Kidney epithelial cell (primary cell): ENCODE results near the gene HPS4. TPM values are rescaled to one million over a fixed set of nuclear protein-coding genes. Genes with fewer than 3 reads are reported as not detected.

Experiments
- DNase-seq: peaks from one replicate; pipeline ENCODE4 v3.0.0-alpha.2; 2010; ENCODE audit warnings: low read depth
- H3K27me3 ChIP-seq: 2 replicates; pipeline ENCODE4 v1.6.0; 2011; ENCODE audit warnings: low read length; ENCODE audit not compliant: control insufficient read depth, insufficient read depth
- H3K36me3 ChIP-seq: 2 replicates; pipeline ENCODE4 v1.5.1; 2011; ENCODE audit warnings: low read length; ENCODE audit not compliant: control insufficient read depth, insufficient read depth
- H3K4me3 ChIP-seq: 2 replicates; pipeline ENCODE4 v1.5.1; 2011; ENCODE audit warnings: low read depth, mild to moderate bottlenecking, control low read depth, low read length
- total RNA-seq: library from RNA; depleted of rRNA; stranded (reverse); fragments of >200 nt; gene quantifications from 2 replicates; pipeline ENCODE4 v1.2.3, GENCODE V29; 2015
- TF ChIP-seq, protein P1 (sequence below): IDR thresholded peaks from 2 replicates; pipeline ENCODE4 v1.5.1; 2011; ENCODE audit warnings: mild to moderate bottlenecking, moderate library complexity, low read length, control low read depth, inconsistent platforms; ENCODE audit not compliant: insufficient read depth, poor library complexity, severe bottlenecking

HPS4 gene
- total RNA-seq, 1 donor from 2014 or later: 43.9 TPM

DNA sequence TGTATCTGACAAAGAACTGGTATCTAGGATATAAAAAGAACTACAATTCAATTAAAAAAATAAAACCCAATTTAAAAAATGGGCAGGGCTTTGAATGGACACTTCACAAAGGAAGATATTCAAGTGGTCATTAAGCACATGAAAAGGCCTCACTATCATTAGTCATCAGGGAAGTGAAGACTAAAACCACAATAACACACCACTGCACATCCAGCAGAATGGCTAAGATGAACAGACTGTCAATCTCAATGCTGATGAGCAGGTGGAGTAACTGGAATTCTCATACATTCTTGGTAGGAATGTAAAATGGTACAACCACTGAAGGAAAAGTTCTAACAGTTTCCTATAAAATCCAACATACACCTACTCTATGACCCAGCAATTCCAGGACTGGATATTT lies 8.9 kb downstream of the HPS4 start:
- TF ChIP-seq, protein P1, sequence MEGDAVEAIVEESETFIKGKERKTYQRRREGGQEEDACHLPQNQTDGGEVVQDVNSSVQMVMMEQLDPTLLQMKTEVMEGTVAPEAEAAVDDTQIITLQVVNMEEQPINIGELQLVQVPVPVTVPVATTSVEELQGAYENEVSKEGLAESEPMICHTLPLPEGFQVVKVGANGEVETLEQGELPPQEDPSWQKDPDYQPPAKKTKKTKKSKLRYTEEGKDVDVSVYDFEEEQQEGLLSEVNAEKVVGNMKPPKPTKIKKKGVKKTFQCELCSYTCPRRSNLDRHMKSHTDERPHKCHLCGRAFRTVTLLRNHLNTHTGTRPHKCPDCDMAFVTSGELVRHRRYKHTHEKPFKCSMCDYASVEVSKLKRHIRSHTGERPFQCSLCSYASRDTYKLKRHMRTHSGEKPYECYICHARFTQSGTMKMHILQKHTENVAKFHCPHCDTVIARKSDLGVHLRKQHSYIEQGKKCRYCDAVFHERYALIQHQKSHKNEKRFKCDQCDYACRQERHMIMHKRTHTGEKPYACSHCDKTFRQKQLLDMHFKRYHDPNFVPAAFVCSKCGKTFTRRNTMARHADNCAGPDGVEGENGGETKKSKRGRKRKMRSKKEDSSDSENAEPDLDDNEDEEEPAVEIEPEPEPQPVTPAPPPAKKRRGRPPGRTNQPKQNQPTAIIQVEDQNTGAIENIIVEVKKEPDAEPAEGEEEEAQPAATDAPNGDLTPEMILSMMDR: no peak
- no peak for DNase-seq
- H3K4me3 ChIP-seq: no peak overlapping the region
- H3K27me3 ChIP-seq: no peaks in the 10 kb centered on the region
- H3K36me3 ChIP-seq: peaks cover 4% of the 10 kb centered on the region

DNA sequence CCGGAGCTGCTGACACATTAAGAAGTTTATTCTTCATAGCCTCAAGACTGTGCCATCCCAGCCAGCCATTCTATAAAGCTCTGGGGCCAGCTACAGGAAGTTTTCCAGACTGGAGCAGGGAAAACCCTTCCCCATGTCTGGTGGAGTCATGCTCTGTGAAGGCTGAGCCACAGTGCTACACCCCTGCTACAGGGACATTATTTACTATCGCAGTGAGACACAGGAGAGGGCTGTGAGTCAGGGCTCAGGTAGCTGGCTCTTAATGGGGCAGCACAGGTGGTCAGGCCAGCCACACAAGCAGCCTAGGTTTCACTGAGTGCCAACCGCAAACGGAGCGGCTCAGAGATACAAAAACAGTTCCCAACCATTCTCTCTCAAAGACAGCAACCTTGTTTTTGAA lies 12.1 kb downstream of the HPS4 start:
- Histone ChIP-seq H3K27me3 (no peaks in the 10 kb centered on the region), H3K36me3 (peaks cover 4% of the 10 kb centered on the region), H3K4me3 (no peak overlapping the region)
- TF ChIP-seq, protein P1: no peak
- peak; percentile 99 for DNase-seq

DNA sequence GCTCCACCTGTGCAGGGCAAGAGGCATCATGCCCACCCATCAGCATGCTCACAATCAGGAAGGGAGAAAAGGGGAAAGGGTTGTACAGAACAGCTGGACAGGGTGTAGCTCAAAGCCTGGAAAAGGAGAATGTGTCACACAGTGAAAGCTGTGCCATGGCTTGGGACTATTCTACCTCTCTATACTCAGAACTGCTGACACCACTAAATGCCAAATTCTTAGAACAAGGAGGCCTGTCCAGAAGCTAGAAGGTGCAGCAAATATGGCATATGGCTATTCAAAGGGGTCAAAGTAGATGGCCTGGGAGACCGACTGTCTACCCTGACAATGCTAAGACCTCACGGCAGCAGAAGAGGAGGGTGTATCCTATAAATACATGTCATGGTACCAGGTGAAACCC lies 12.8 kb downstream of the HPS4 start:
- no peaks in the 10 kb centered on the region for H3K27me3 ChIP-seq
- no peak for DNase-seq
- H3K36me3 ChIP-seq: peaks cover 2% of the 10 kb centered on the region
- TF ChIP-seq, protein P1: no peak
- H3K4me3 ChIP-seq: no peak overlapping the region

DNA sequence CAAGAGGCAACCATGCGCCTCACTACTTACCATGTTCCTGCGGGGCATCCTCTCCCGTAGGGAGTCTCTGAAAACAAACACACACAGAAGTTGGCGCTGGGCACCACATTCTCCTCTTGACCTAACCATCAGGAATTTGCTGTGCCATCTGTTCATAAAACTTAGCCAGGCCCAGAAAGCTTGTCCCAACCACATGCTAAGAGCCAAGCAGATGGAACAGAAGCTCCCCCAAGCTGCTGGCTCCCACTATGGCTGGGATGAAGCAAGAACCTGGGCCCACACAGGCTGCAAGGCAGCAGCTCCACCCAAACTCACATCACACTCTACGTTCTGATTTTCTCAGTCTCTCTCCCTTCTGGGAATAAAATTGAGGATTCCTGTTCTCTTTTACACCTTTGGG lies 17.4 kb downstream of the HPS4 start:
- H3K4me3 ChIP-seq: no peak overlapping the region
- DNase-seq: no peak
- TF ChIP-seq, protein P1: no peak
- peaks cover 7% of the 10 kb centered on the region for H3K36me3 ChIP-seq
- H3K27me3 ChIP-seq: no peaks in the 10 kb centered on the region

DNA sequence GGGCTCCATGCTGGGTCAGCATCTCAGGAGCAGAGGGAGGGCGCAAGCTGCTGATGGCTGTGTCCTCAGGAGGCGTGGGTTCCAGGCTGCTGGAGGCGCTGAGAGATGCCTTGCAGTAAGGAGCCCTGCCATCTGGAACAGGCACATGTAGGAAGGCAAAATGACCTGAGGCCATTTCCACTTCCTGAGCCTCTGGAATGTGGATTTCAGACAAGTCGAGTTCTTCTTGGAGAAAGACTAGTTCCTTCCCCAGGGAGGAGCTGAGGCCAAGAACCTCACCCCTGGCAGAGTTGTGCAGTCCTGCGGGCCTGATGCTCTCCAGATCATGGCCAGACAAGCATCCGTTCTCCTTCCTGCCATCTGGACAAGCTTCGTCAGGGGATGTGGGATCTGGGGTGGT lies 19.3 kb downstream of the HPS4 start:
- Histone ChIP-seq H3K27me3 (no peaks in the 10 kb centered on the region), H3K36me3 (peaks cover 5% of the 10 kb centered on the region), H3K4me3 (no peak overlapping the region)
- TF ChIP-seq, protein P1: no peak
- DNase-seq: no peak

DNA sequence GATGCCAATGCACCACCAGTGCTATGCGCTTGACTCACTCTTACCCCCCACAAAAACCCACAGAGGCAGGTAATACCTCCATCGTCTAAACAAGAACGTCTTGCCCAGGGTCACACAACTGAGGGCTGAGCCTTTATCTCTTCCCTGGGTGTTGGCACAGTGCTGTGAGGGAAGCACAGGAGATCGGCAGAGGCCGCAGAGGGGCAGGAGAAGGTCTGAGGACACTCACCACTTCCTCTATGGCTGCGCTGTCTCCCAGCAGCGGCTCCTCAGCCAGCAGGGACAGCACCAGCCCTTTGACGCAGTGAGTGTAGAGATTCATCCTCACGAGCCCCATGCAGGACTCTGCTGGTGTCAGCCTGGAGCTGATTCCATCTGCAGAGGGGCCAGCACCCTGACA lies 19.9 kb downstream of the HPS4 start:
- TF ChIP-seq, protein P1: no peak
- no peaks in the 10 kb centered on the region for H3K27me3 ChIP-seq
- peaks cover 5% of the 10 kb centered on the region for H3K36me3 ChIP-seq
- no peak overlapping the region for H3K4me3 ChIP-seq
- no peak for DNase-seq
